Omental fat pad (tissue), 4 donors: ENCODE measurements around the gene GNPTG. TPM values are rescaled to one million over a fixed set of nuclear protein-coding genes. Genes with fewer than 3 reads are reported as not detected.

ENCODE experiments used
- ATAC-seq: fragments of 150-250 bp; one replicate; pipeline ENCODE4 v1.9.1; 2016; ENCODE audit warnings: mild to moderate bottlenecking, moderate library complexity; ENCODE audit not compliant: low FRiP score
- DNase-seq: peaks from one replicate; pipeline ENCODE4 v3.0.0-alpha.2; 2019; ENCODE audit warnings: low spot score
- total RNA-seq, 4 donors: library from RNA; depleted of rRNA; stranded (reverse); fragments of >200 nt; gene quantifications; one replicate each; pipeline ENCODE4 v1.1.0, GENCODE V29; 2016
- TF ChIP-seq, protein P1 (sequence below), 3 donors: fragments of 450-650 bp; IDR thresholded peaks; one replicate each; pipeline ENCODE4 v1.5.1; 2016 to 2017; ENCODE audit warnings: antibody characterized with exemption in 3 of 3, mild to moderate bottlenecking in 3 of 3, moderate library complexity in 2 of 3

The GNPTG gene
- total RNA-seq, 4 donors from 2014 or later: 48.3 to 77.1 (median 65.8) TPM

DNA sequence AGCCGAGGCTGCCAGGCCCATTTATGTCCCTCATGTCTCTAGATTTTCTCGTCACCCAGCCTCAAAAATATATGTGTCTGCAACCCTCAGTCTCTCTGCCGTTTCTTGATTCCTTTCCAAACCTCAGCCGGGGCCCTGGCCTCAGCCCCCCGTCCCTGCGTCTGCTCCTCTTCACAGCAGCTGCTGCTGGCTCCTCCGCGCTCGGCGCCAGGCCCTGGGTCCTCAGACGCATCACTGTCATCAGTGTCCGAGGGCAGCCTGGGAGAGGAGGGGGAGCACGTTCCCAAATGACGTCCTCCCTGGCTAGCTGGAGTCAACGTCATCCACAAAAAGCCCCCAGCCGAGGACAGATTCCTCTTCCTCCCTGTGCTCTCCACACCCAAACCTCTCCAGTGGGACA lies 2.4 kb upstream of the GNPTG start:
- ATAC-seq: no peak
- DNase-seq: no peak
- TF ChIP-seq, protein P1, sequence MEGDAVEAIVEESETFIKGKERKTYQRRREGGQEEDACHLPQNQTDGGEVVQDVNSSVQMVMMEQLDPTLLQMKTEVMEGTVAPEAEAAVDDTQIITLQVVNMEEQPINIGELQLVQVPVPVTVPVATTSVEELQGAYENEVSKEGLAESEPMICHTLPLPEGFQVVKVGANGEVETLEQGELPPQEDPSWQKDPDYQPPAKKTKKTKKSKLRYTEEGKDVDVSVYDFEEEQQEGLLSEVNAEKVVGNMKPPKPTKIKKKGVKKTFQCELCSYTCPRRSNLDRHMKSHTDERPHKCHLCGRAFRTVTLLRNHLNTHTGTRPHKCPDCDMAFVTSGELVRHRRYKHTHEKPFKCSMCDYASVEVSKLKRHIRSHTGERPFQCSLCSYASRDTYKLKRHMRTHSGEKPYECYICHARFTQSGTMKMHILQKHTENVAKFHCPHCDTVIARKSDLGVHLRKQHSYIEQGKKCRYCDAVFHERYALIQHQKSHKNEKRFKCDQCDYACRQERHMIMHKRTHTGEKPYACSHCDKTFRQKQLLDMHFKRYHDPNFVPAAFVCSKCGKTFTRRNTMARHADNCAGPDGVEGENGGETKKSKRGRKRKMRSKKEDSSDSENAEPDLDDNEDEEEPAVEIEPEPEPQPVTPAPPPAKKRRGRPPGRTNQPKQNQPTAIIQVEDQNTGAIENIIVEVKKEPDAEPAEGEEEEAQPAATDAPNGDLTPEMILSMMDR (IDR thresholded peaks at IDR 0.05): no peak

DNA sequence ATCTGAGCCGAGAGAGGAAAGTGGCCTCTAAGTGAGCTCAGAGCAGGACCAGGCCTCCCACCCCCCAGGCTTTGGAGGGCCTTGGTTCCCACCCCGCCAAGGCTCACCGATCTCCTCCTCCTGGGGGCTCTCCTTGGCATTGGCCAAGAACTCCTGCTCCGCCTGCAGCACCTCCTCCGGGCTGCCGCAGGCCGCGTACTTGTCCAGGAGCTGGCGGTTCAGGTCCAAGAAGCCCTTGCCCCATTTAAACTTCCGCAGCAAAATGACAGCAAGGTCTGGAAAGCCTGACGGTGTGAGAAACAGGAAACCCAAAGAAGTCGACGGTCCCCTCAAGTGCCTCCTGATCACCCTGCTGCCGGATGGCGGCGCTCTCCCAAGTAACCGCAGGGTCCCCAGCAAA lies 1.8 kb upstream of the GNPTG start:
- TF ChIP-seq, protein P1 (IDR thresholded peaks at IDR 0.05): no peak
- DNase-seq (no peak), ATAC-seq (no peak)

DNA sequence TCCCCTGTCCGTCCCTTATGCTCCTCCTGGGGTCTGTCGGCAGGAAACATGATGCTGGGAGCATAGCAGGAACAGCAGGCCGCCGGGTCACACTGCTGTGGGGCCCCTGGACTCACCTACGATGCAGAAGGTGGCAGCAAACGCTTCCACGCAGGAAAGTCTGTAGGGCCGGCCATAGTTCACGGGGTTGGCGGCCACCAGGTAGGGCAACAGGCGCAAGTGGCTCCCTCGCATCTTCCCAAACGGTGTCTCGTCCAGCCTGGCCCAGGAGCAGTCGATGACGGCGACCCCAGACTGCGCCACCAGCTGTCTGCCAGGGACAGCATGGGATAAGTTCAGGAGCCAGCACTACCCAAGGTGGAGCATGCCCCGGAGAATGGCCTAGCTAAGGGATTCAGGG lies 1.0 kb upstream of the GNPTG start:
- TF ChIP-seq, protein P1 (IDR thresholded peaks at IDR 0.05): no peak
- DNase-seq (no peak), ATAC-seq (no peak)

DNA sequence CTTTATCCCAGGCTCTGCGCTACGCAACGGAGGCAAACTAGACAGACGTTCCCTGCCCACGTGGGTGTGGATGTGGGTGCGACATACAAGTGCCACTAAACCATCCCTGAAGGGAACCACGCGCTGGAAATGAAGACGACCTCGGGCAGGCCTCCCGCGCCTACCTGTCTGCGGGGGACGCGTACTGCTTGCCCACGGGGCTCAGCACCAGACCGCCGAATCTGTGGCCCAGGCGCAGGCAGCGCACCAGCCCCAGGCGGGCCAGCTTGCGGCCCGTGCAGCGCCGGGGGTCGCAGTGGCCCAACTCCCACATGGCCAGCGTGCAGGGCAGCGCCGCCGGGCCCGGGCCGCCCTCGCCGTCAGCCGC lies 533 bp upstream of the GNPTG start:
- DNase-seq (no peak), ATAC-seq (no peak)
- TF ChIP-seq, protein P1 (IDR thresholded peaks at IDR 0.05): no peak

DNA sequence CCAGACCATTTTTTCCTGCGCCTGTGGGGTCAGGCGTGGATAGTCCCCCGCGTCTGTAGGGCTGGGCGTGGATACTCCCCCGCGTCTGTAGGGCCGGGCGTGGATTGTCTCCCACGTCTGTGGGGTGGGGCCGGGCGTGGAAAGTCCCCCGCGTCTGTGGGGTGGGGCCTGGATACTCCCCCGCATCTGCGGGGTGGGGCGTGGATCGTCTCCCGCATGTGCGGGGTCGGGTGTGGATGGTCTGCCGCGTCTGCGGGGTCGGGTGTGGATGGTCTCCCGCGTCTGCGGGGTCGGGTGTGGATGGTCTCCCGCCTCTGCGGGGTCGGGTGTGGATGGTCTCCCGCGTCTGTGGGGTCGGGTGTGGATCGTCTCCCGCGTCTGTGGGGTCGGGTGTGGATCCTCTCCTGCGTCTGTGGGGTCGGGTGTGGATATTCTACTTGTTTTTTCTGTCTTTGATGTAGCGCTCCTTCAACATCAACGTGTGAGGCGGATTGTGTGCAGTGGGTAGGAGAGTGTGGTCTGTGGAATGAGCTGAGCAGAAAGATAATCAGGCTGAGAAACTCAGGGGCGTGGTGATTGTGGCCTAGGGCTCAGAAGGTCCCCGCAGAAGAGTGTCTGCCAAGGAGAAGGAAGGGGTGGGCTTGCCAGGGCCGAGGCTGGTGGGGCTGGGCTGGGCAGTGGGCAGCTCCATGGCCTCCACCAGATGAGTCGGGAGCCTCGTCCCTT lies 3.2 kb downstream of the GNPTG start:
- TF ChIP-seq, protein P1 (IDR thresholded peaks at IDR 0.05): no peak
- no peak for ATAC-seq

DNA sequence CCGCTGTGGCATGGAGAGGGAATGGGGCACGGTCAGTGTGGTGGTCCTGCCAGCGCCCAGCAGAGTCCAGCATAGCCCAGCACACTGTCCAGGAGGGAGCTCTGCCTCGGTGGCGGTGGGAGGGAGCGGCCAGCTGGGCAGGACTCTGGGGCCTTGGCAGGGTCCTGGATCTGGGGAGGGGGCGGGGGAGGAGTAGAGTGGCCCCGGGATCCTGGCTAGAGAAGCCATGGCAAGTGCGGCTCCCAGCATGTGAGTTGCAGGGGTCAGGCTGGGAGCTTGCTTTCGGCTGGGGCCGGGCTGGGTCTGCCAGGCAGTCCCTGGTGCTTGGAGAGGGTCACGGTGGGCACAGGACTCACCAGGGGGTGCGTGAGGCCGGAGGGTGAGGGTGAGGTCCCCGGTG lies 3.9 kb downstream of the GNPTG start:
- ATAC-seq: no peak
- TF ChIP-seq, protein P1 (IDR thresholded peaks at IDR 0.05): no peak

More for the DNA sequence above, 3.2 kb downstream of the GNPTG start:
- DNase-seq: no peak

More for the DNA sequence above, 3.9 kb downstream of the GNPTG start:
- no peak for DNase-seq
